Measurements from ENCODE around the gene XYLT2.

- TF ChIP-seq POLR2A (IDR thresholded peaks at IDR 0.05) (no peak), CTCF (IDR thresholded peaks at IDR 0.05) (no peak), EP300 (IDR thresholded peaks at IDR 0.05) (no peak)
Observed at GRCh38 chr17:50359998-50360461, 14.1 kb downstream of the XYLT2 start.

All from tibial nerve (tissue), 4 donors.